GM03348 (cell line): ENCODE measurements around the gene SPAG17.

Experiments used
- DNase-seq: peaks from one replicate; pipeline ENCODE4 v3.0.0; 2012; ENCODE audit warnings: low spot score

SPAG17 gene

DNA sequence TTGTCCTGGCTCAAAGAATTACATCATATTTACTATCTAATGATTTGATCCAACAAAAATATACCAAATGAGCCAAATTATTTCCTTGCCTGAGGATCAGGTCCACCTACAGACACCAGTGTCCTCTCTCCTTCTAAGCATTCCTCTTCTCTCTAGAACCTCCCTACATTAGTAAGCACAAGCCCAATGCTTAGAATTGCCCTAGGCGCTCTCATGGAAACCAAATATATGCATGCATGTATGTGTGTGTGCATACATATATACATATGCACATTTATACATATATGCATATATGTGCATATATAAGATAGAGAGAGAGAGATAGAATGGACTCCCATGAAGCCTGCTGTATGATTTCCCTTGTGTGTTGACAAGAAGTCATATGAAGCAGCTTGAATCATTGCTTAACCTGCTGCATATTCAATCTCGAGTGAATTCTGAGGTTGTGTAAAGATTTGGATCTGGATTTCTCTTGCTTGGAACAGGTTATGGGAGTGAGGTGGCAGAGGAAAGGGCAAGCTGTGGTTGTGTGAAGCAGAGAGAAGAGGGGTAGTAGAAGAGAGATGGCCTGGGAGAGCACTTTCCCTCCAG lies 66.1 kb downstream of the SPAG17 start:
- DNase-seq: no peak

DNA sequence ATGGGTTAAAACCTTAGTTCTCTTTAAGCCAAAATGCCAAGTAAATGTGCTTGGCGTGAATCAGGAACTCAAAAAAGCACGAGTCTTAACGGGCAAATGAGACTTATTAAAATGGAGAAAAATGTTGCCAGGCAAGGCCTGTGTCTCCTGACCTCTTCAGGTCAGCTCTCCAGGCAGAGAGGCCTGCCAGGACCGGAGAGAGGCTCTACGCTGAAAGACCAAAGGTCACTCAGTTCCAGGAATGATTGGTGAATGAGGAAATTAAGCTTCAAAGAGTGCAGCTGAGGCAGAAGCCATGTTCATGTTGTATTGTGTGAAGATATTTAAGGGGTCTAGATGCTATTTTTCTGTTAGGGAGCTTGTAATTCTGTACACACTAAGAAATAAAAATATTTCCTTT lies 66.6 kb downstream of the SPAG17 start:
- DNase-seq: no peak

DNA sequence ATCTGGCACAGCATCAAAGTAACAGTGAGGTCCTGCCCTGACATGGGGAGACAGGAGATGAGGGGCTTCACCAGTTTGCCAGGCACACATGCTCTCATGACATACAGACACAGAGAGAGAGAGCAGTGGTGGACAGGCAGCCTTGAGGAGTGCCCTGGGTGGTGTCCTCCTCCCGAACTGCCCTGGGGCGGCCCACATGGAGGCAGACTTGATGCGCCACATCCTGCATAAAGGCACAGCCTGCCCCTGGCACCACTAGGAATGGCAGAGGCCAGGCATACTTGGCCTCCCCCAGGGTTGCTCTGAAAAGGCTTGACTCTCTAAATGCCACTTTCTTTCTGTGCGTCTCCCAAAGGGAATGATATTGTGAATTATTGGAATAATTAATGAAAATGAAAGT lies 67.5 kb downstream of the SPAG17 start:
- DNase-seq: no peak

GRCh38 chr1:118116909-118117308 lies 68.1 kb downstream of the SPAG17 start:
- no peak for DNase-seq

DNA sequence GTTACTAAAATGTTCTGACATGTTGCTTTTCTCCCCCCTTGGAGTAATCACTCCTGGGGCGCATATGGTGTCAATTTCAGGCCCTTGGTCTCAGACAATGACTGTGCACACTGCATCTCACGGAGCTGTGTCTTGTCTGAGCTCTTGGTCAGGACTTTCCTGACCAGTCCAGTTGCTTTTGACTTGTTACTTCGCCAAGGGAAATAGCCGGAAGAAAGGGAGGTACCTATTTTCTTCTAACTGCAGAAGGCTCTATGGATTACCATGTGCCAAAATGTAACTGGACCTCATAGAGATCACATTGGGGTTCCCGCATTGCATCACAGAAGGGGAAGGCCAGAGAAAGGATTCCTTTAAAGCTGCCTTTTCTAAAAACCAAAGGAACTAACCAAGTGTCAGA lies 68.6 kb downstream of the SPAG17 start:
- peak; percentile 54 for DNase-seq

DNA sequence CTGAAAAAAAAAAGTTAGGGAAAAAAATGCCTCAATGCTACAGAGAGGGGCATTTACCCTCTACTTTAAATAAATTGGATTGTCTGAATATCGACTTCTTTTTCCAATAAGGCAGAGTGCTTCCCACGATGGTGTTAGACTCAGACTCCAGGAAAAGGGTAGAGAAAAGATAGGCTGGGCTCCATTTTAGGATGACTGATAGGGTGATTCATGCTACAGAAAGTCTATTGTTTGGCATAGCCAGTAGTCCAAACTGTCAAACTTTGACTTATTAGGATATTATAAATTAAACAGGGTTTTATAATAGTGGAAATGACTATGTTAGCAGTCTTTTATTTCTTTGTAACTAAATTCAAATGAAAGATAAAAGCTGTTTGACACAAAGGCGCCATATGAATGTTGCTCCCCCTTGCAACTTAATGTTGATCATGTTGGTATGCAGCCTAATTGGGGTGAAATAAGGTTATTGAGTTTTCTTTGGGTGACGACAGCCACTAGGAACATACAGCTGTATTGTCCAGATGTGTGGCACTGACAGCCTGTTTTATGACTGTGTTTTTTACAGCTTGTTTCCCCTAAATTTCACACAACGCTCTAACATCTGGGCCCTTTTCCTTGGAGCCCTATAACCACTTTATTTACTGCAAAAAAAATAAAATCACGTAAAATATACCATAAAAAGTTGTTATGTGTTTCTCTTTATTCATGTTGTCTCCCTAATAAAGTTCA lies 69.3 kb downstream of the SPAG17 start:
- DNase-seq: peak; percentile 30

DNA sequence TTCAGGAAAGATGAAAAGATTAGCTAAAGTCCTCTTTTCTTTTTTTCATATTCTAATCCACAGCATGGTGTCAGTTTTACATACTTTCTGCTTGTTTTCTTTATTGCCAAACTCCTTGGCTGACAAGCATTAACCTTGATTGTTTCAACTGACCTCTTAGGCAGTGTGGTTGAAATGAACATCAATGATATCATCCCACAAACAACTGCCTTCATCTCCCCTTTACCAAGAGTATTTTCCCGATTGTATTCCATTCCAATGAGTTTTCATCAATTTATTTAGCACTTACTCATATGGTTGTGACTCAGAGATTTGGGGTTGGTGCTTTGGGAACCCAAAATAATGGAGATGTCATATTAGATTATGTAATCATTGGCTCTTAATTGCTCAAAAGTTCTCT lies 71.8 kb downstream of the SPAG17 start:
- peak; percentile 55 for DNase-seq

DNA sequence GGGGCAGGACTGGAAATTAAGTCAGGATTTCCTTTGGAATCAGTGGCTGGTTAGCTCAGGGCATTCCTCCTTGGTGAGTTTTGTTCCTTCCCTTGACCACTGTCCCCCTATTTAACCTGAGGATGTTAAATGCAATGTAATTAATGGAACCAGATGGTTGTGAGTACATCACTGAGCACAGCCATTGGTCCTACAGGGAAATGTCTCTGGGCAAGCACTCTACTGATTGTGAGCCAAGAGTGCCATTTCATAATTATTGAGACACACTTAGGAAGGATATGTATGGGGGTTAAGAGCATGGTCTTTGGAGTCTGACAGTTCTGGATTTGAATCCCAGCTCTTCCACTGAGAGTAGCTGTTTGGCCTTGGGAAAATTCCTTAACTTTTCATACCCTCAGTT lies 74.4 kb downstream of the SPAG17 start:
- DNase-seq: no peak

DNA sequence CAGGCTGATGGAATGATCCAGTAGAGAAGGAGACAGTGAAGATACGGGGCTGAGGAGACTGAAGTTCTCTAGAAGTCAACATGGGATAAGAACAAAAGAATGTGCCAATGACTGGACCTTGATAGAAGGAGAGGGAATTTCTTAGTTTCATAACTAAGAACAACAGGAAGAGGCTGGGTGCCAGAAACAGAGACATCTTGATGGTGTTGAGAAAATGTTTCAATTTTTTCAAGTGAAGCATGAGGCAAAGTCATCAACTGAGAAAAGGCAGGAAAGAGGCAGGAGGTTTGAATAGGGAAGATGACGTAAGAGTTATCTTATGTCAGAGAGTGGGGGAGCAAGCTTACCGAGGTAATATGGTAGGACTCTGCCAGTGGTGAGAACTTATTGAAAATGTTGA lies 80.1 kb downstream of the SPAG17 start:
- DNase-seq: no peak

GRCh38 chr1:118102445-118102844 lies 82.6 kb downstream of the SPAG17 start:
- DNase-seq: no peak

GRCh38 chr1:118101999-118102398 lies 83.0 kb downstream of the SPAG17 start:
- DNase-seq: no peak

DNA sequence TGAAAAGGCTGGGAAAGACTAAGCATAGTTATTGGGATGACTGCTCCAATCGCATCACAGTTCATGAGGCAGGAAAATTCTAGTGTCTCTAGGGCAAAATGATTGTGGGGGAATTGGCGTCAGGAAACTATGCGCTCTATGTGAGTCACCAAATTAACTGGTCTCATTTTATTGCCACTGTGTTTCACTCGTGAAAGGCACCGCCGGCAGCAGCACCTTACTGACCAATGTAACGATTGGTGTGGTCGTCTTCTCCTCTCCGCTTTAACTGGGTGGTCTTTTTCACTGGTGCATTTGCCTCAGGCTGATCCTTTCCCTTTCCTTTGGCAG lies 83.5 kb downstream of the SPAG17 start:
- peak; percentile 19 for DNase-seq

DNA sequence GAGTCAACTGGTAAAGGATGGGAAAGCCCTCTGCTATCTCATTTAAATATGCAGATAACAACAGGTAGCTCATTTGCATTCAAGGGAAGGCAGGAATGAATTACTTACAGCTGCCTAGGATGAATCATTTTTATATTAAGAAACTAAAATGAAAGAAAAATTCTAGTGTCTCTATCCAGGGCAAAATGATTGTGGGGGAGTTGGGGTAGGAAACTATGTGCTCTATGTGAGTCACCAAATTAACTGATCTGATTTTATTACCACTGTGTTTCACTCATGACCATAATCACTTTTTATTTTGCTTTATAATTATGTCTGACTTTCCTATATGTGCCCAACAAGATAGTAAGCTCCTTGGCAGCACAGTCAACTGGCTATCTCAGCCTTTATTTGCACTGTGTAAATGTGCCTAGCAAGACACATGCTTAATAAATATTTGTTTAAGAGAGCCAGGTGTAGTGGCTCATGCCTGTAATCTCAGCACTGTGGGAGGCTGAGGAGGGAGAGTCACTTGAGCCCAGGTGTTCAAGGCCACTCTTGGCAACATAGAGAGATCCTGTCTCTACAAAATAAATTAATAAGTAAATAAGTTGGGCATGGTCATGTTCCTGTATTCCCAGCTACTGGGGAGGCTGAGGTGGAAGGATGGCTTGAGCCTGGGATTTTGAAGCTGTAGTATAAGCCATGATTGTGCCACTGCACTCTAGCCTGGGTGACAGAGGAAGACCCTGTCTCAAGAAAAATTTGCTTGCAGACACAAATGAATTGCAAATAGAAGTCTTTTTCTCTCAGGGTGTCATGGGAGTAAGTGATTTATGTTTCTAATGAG lies 84.1 kb downstream of the SPAG17 start:
- peak; percentile 33 for DNase-seq

GRCh38 chr1:118099686-118100085 lies 85.3 kb downstream of the SPAG17 start:
- DNase-seq: no peak

DNA sequence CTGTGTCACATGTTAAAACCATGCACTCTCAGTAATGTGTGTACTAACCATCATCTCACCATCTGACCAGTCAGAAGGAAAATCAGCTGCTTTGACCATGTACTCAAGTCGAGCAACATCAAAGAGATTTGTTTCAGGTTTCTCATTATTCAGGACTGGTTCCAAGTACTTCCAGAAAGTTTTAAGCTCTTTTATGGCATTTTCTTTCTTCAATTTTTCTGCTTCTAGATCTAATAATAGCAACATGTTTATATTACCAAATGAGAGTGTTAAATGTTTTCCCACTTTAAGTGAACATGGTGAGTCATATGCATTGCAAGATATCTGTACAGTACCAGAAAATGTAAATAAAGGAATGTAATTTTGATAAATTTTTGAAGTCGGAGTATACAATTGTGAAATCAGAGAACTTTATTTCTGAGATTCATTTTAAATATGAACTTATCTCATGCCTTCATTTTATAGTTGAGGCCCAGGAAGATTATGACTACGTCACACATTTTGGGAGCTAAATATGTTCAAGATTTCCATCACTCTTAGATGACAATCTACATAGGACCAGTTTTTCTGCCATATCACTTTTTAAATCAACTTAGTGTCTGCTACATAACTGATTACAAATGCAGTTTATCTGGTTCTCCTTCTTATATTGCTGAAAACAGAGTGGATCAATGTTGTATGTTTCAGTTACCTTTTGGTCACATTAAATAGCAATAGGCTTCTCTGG lies 87.2 kb downstream of the SPAG17 start:
- DNase-seq: no peak

DNA sequence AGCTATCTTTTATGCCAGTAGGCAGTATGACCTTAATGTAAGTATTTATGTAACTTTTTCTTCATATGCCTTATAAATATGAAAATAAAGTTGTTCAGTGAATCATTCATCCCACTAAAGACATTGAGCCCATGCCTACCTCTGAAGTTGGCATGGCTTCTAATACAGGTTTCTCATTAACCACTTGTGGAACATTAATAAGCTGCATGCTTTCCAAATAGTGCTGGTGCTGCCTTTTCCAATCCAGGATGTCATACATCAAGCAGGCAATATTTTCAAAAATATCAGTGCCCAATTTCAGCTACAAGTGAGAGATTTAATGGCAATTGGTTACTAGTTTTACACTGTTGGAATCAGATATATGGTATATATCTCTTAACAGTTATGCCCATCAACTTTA lies 92.0 kb downstream of the SPAG17 start:
- no peak for DNase-seq

DNA sequence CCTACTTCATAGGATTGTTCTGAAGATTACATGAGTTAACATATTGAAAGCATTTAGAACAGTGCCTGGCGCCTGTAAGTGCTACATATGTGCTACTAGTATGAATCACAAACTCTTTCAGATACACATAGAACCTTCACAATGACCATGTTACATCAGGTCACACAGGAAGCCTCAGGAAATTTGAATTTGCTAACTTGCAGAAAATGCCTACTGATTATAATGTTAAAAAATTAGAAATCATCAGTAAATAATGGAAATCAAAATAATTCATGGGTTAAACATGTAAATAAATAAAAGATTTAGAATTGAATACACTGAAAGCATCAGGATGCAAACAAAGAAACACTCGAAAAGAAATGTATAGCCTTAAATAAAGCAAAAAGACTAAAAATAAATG lies 94.9 kb downstream of the SPAG17 start:
- no peak for DNase-seq

DNA sequence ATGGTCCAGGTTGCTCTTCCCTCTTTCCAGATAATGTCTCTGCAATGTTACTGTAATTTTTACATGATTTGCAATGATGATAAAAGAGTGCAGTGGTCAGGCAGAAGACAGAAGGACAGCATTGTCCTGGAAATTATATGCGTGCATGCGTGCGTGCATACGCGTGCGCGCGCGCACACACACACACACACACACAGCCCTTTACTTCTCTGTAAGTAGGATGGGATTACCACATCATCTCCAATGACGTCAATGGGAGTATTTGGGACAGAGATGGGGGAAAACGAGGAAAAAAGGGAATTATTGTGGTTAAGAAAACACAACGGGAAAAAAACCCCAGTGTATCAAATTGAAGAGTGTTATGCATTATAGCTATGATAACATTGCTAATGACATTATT lies 99.7 kb downstream of the SPAG17 start:
- no peak for DNase-seq

DNA sequence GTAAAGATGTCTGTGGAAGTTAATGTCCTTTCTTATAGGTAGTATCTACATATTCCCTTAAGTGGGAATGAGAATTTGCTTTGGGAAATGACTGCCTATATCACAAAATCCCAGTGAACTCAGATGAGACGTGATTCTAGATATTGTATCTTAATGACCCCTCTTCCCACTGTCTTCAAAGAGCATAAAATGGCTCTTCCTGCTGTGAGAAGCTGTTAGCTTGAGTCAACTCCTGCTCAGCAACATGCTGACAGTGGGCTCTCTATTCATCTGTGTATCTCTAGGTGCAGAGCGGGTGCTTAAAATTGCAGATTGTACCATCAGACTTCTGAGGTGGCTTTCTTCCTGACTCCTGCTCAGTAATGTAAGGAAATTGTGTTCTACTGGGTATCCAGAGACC lies 100.6 kb downstream of the SPAG17 start:
- no peak for DNase-seq

- DNase-seq: no peak
These were observed 102.0 kb downstream of the SPAG17 start for GRCh38 chr1:118082984-118083383.

DNA sequence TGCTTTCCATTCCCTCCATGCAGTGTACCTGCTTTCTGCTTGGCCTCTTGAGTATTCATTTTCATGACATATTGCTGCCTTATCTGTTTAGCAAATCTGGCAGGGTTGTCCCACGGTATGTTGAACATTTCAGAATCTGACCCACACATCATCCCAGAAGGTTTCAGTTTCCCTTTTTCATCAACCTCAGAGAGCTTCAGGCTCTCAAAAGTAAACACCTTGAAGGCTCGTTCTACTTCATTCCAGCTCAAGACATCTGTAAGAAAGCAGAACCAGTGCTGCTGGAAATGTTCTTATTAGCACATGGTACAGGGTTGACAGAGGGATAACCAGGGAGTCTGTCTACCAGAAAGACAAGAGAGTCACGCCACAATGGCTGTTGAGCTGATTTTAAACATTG lies 103.6 kb downstream of the SPAG17 start:
- no peak for DNase-seq

DNA sequence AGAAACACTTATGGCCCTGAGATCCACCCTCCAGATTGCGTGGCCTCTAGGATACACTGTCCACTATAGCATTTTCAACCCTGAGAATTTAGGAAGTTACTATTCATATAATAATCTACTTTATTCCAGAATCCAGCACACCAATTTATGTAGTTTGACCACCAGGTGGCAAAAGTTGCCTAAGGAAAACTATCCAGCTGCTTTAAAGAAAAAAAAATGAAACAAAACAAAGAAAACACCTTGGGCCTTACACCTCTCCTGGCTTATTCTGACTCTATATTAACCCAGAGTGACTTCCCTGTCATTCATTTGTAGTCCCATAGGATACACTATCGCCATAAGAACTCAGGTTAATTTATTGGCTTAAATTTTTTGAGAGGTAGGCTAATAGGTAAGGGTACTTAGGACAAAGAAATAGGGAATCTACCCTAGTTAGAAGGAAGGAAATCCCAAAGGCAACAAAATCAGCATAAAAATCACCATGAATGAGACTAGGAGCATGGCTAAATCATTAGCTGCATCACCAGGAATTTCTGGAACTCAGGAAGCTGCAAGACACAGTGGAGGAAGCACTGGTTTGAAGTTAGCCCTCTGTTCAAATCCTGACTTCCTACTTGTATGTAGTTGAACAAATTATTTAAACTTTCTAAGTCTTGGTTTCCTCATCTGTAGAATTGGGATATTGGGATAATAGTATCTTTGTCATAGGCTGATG lies 107.5 kb downstream of the SPAG17 start:
- DNase-seq: peak; percentile 33
